Stimulated activated CD4-positive, alpha-beta T cell treated with anti-CD3 and anti-CD28 coated beads, Interleukin-15, amount 100 ng/mL, for 48 hours (primary cell): ENCODE results near the gene DIO1.

Experiments used
- DNase-seq, 2 donors: peaks; one replicate each; pipeline ENCODE4 v3.0.0-alpha.2; 2020; ENCODE audit warnings: low read depth in 2 of 2

The DIO1 gene

DNA sequence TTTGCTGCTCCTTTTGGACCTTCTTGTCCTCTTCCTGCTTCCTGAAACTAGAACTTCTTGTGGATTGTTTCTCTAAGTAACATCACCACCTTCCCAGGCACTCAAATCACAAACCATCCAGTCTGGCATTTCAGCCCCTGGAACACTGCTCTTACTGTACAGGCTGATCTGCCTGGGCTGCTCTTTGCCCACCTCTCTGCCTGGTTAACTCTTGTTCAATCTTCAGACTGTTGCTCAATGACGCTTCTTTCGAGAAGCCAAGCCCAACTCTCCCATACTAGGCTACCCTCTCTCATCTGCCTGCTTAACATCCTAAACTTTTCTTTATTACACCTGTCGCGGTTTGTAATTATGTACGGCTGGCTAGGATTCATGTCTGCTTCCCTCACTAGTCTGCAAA is 657 bp downstream of the DIO1 start:
- no peak for DNase-seq

- no peak for DNase-seq
These were observed 1.4 kb downstream of the DIO1 start for GRCh38 chr1:53895421-53895820.

DNA sequence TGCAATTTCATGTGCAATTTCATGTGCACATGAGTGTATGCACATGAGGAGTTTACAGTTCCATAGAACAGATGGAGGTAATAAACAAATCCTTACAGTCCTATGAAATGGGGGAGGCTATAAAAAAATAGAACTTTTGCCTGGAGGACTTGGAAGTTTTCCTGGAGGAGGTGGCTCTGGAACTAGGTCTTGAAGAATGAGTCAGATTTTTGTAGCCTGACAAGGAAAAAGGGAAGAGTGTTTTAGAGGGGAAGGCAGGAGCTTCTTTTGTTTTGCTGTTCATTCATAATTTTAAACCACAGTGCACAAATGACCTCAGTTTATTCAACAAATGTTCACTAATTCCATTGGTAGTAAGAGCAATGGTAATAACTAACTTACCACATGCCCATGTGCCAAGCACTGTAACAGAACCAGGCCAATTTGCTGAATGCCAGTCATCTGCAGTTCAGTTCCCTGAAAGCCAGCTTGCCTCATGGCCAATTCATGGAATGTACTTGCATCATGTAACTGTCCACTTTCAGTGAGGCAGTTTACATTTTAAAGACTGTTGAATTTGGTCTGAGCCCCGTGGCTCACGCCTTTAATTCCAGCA is 2.7 kb downstream of the DIO1 start:
- DNase-seq: no peak

DNA sequence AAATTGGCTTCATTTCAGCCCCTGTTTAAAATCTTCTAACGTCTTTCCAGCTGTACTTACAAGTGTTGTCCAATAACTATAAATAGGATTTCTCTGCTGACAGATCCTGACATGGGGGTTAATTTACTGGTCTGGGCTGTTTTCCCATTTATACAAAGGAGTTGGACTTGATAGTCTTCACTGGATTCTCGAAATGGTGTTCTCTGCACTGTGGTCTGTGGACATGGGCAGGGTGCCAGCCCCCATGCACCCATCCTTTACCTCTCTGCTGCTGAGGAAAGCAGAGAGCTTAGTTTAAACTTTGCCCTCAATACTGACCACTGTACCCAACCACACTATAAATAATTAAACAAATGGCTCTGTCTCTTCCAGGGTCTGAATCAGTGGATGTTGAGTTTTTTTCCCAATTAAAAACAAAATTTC is 5.2 kb downstream of the DIO1 start:
- DNase-seq: no peak

GRCh38 chr1:53899708-53900107 is 5.7 kb downstream of the DIO1 start:
- DNase-seq: no peak

GRCh38 chr1:53902235-53903138 is 8.5 kb downstream of the DIO1 start:
- DNase-seq: no peak

DNA sequence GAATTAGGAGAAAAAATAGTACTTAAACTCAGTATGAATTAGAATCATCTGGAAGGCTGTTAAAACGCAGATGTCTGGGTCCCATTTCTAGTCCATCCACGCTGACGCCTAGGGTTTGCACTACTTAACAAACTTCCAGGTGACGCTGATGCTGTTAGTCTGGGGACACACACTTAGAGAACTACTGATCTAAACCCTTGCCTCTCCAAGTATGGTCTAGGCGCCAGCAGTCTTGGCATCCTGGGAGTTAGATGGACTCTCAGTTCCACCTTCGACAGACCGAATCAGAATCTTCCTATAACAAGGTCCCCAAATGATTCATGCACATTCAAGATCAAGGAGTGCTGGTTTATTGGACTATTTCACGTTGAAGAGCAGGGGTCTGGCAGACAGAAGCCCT is 11.5 kb downstream of the DIO1 start:
- no peak for DNase-seq

DNA sequence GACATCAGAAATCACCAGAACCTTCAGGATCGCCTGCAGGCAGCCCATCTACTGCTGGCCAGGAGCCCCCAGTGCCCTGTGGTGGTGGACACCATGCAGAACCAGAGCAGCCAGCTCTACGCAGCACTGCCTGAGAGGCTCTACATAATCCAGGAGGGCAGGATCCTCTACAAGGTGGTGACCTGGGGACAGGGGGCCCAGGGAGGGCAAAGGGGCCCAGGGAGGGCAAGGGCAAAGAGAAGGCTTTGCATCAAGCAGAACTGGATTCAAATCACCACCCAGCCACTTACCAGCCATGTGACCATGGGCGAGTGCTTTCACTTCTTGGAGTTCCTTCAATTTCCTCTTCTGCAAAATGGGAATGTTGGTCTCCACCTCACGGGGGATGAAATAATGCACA is 12.1 kb downstream of the DIO1 start:
- DNase-seq: no peak

- DNase-seq: no peak
These were observed 16.0 kb downstream of the DIO1 start for GRCh38 chr1:53909946-53910345.

DNA sequence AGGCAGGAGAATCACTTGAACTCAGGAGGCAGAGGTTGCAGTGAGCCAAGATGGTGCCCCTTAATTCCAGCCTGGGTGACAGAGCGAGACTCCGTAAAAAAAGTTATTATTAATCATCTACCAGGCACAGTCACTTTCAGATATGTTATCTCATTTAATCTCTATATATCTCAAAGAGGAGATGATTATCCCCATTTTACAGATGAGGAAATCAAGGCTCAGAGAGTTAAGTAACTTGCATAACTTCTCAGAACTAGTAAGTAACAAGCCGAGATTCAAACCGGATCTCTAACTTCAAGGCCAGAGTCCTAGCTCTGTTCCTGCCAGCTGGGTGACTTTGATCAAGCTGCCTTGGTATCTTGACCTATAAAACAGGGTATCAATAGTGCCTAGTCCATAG is 17.5 kb downstream of the DIO1 start:
- DNase-seq: no peak

DNA sequence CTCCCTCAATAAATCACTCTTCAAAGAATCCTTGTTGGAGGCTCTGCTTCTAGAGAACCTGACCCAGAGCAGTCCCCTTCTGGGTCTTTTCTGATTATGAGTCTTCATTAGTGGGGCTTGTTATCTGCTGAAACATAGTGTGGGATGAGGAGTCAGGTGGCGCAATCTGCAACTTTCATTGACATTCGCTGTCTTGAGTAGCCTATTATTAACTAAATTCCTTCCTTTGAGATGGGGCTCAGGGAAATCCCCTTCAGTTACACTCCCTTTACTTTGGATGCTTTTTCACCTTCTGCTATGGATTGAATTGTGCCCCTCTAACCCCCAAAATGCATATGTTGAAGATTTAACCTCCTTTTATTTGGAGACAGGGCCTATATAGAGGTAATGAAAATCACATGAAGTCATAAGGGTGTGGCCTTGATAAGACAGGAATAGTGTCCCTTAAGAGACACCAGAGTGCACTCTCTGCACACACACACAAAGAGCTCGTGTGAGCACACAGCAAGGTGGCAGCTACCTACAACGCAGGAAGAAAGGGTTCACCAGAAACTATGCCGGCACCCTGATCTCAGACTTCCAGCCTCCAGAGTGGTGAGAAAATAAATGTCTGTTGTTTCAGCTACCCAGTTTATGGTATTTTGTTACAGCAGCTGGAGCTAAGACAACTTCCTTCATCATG is 19.5 kb downstream of the DIO1 start:
- DNase-seq: no peak

DNA sequence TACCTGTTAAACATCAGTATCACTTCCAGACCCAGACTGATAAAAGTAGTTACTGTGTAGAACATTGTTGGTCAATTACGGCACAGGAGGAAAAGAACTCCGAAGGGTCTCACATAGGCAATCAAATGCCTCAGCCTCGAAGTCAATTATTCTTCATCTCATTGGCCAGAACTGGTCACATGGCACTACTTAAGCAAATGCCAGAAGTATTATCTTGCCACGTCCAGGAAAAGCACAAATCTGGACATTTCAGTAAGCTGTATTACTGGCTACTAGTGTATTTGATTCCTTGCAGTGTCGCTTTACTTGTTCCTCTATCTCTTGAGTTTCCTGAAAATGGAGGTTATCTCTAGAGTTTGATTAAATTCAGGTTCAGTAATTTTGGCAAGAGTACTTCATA is 24.4 kb downstream of the DIO1 start:
- DNase-seq: no peak

GRCh38 chr1:53919675-53920066 is 25.7 kb downstream of the DIO1 start:
- DNase-seq: peak in 1 of 2 donors; percentile 18

- DNase-seq: no peak
These were observed 33.4 kb downstream of the DIO1 start for GRCh38 chr1:53927376-53927881.

DNA sequence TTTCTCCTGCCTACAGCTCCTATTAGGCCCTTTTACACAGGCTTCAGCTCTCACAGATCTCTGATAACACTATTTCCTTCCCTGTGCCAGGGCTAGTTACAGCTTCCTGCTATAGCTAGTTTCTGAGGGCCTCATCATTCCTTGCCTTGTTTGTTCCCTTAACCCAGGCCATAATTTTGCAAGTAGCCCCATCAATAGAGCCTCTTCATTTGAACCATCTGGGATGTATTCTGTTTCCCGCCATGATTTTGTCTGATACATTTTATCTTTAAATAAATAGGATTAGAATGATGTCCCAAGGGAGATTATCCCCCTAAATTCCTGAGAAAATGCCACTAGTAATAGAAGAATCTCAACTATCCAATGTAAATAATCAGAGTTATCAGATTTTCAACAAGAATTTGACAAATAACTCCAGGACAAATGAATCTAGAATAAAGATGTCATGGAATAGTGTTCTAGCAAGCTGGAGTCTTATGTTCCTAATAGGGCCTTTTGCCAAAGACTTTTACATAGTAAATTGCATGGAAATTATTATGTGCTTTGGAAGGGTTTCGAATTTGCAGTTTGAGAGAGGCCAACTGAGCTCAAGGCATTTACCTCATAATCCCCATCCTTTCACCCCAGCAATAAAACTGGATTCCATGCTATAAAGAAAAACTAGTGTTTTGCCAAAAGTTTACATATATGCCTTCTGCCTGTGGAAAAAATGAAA is 35.4 kb downstream of the DIO1 start:
- DNase-seq: no peak

- no peak for DNase-seq
These were observed 36.9 kb downstream of the DIO1 start for GRCh38 chr1:53930932-53931331.

DNA sequence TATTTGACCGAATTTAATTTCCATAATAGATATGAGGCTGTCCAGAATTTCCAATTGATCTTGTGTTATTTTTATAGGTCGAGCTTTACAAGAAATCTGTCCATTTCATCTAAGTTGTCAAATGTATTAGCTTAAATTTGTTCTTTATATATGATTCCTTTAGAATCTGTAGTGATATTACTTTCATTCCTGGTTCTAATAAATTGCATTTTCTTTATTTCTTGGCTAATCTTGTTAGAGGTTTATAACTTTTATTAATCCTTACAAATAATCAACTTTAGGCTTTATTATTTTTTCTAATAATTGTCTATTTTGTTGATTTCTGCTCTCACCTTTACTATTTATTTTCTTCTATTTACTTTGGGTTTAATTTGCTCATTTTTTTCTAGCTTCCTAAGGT is 37.5 kb downstream of the DIO1 start:
- no peak for DNase-seq

DNA sequence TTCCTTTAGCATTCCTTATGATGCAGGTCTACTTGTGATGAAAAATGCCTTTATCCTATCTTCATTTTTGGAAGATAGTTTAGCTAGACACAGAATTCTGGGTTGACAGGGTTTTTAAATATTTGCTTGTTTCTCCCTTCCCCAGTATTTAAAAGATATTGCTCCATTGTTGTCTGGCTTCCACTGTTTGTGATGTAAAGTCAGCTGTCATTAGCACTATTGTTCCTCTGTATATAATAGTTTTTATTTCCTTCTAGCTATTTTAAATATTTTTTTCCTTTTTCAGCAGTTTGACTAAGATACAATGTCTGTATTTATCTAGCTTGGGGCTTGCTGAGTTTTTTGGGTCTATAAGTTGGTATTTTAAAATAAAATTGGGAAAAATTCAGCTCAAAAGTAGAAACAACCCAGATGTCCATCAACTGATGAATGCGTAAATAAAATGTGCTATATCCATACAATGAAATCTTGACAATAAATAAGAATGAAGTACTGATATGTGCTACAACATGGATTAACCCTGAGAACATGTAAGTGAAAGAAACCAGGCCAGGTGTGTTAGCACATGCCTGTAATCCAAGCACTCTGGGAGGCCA is 40.3 kb downstream of the DIO1 start:
- no peak for DNase-seq

DNA sequence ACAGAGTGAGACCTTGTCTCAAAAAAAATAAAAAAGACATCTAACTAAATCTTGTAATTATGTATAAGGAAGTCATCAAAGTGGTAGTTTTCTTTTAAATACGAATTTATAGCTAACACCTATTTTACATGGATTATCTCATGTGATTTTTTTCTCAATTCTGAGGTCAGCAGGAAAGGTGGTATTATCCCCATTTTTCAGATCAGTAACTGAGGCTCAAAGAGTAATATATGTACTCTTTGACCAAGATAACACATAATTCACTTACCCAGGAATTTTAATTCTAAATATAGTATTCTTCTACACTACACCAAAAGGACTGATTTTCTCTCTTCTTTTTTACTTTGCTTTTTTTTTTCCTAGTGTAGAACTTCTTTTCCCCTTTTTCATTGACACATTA is 42.4 kb downstream of the DIO1 start:
- no peak for DNase-seq

GRCh38 chr1:53938136-53938830 is 44.3 kb downstream of the DIO1 start:
- no peak for DNase-seq
